ENCODE measurements around the gene SLC26A1.
A peak's percentile ranks its signal among the peaks of the same experiment; 100 is the strongest.
"Not testable (repeated sequence)": the region's sequence is repeated elsewhere in the genome, so short reads cannot be mapped to it uniquely, and the experiment has no call there.

Gene SLC26A1

GRCh38 chr4:948101-948935 is 44.9 kb downstream of the SLC26A1 start:
- no peaks in the 10 kb centered on the region for H3K4me1 ChIP-seq (ENCODE audit: control insufficient read depth, insufficient read depth, low read length, poor library complexity, severe bottlenecking)
- 86 to 87% methylated on average over 31 to 33 of the region's 33 CpGs for WGBS, 2 experiments (ENCODE audit: insufficient coverage in 2 of 2)
- H3K36me3 ChIP-seq (ENCODE audit: control insufficient read depth, insufficient read depth, low read length): no peaks in the 10 kb centered on the region
- H3K27ac ChIP-seq (ENCODE audit: low read depth, low read length, severe bottlenecking): no peak overlapping the region
- no peaks in the 10 kb centered on the region for H3K9me3 ChIP-seq (ENCODE audit: control insufficient read depth, low read length)
- H3K4me3 ChIP-seq (ENCODE audit: extremely low read depth, insufficient read depth, low read length, poor library complexity, severe bottlenecking): no peak overlapping the region

- Histone ChIP-seq H3K36me3 (ENCODE audit: control insufficient read depth, insufficient read depth, low read length) (no peaks in the 10 kb centered on the region), H3K9me3 (ENCODE audit: control insufficient read depth, low read length) (no peaks in the 10 kb centered on the region), H3K4me3 (ENCODE audit: extremely low read depth, insufficient read depth, low read length, poor library complexity, severe bottlenecking) (no peak overlapping the region), H3K4me1 (ENCODE audit: control insufficient read depth, insufficient read depth, low read length, poor library complexity, severe bottlenecking) (no peaks in the 10 kb centered on the region), H3K27ac (ENCODE audit: low read depth, low read length, severe bottlenecking) (no peak overlapping the region)
- 94 to 95% methylated on average over 15 to 18 of the region's 19 CpGs for WGBS, 2 experiments (ENCODE audit: insufficient coverage in 2 of 2)
Measured at GRCh38 chr4:947491-947971, 45.7 kb downstream of the SLC26A1 start.

- WGBS, 2 experiments (ENCODE audit: insufficient coverage in 2 of 2): 92 to 95% methylated on average over 60 to 62 of the region's 62 CpGs
- H3K4me3 ChIP-seq (ENCODE audit: extremely low read depth, insufficient read depth, low read length, poor library complexity, severe bottlenecking): no peak overlapping the region
- no peaks in the 10 kb centered on the region for H3K4me1 ChIP-seq (ENCODE audit: control insufficient read depth, insufficient read depth, low read length, poor library complexity, severe bottlenecking)
- H3K27ac ChIP-seq (ENCODE audit: low read depth, low read length, severe bottlenecking): no peak overlapping the region
- no peaks in the 10 kb centered on the region for H3K9me3 ChIP-seq (ENCODE audit: control insufficient read depth, low read length)
- H3K36me3 ChIP-seq (ENCODE audit: control insufficient read depth, insufficient read depth, low read length): no peaks in the 10 kb centered on the region
Measured at GRCh38 chr4:946517-947471, 46.4 kb downstream of the SLC26A1 start.

- Histone ChIP-seq H3K4me1 (ENCODE audit: control insufficient read depth, insufficient read depth, low read length, poor library complexity, severe bottlenecking) (no peaks in the 10 kb centered on the region), H3K4me3 (ENCODE audit: extremely low read depth, insufficient read depth, low read length, poor library complexity, severe bottlenecking) (no peak overlapping the region), H3K27ac (ENCODE audit: low read depth, low read length, severe bottlenecking) (no peak overlapping the region), H3K36me3 (ENCODE audit: control insufficient read depth, insufficient read depth, low read length) (no peaks in the 10 kb centered on the region), H3K9me3 (ENCODE audit: control insufficient read depth, low read length) (no peaks in the 10 kb centered on the region)
- 74 to 81% methylated on average over 6 to 9 of the region's 9 CpGs for WGBS, 2 experiments (ENCODE audit: insufficient coverage in 2 of 2)
Measured at GRCh38 chr4:946103-946450, 47.1 kb downstream of the SLC26A1 start.

GRCh38 chr4:945274-946102 is 47.7 kb downstream of the SLC26A1 start:
- Histone ChIP-seq H3K9me3 (ENCODE audit: control insufficient read depth, low read length) (no peaks in the 10 kb centered on the region), H3K36me3 (ENCODE audit: control insufficient read depth, insufficient read depth, low read length) (no peaks in the 10 kb centered on the region), H3K27ac (ENCODE audit: low read depth, low read length, severe bottlenecking) (no peak overlapping the region), H3K4me3 (ENCODE audit: extremely low read depth, insufficient read depth, low read length, poor library complexity, severe bottlenecking) (peak overlapping the region; percentile 19), H3K4me1 (ENCODE audit: control insufficient read depth, insufficient read depth, low read length, poor library complexity, severe bottlenecking) (no peaks in the 10 kb centered on the region)
- WGBS, 2 experiments (ENCODE audit: insufficient coverage in 2 of 2): 25 to 30% methylated on average over 18 to 22 of the region's 28 CpGs

GRCh38 chr4:939508-939907 is 53.7 kb downstream of the SLC26A1 start:
- 50 to 58% methylated on average over 1 to 2 of the region's 4 CpGs for WGBS, 2 experiments (ENCODE audit: insufficient coverage in 2 of 2)
- H3K36me3 ChIP-seq (ENCODE audit: control insufficient read depth, insufficient read depth, low read length); H3K27ac ChIP-seq (ENCODE audit: low read depth, low read length, severe bottlenecking); H3K4me3 ChIP-seq (ENCODE audit: extremely low read depth, insufficient read depth, low read length, poor library complexity, severe bottlenecking); H3K9me3 ChIP-seq (ENCODE audit: control insufficient read depth, low read length); H3K4me1 ChIP-seq (ENCODE audit: control insufficient read depth, insufficient read depth, low read length, poor library complexity, severe bottlenecking): not testable (repeated sequence)

Measured in mesodermal cell (in vitro differentiated cells).